Measurements from ENCODE around the gene SRSF3.

DNA sequence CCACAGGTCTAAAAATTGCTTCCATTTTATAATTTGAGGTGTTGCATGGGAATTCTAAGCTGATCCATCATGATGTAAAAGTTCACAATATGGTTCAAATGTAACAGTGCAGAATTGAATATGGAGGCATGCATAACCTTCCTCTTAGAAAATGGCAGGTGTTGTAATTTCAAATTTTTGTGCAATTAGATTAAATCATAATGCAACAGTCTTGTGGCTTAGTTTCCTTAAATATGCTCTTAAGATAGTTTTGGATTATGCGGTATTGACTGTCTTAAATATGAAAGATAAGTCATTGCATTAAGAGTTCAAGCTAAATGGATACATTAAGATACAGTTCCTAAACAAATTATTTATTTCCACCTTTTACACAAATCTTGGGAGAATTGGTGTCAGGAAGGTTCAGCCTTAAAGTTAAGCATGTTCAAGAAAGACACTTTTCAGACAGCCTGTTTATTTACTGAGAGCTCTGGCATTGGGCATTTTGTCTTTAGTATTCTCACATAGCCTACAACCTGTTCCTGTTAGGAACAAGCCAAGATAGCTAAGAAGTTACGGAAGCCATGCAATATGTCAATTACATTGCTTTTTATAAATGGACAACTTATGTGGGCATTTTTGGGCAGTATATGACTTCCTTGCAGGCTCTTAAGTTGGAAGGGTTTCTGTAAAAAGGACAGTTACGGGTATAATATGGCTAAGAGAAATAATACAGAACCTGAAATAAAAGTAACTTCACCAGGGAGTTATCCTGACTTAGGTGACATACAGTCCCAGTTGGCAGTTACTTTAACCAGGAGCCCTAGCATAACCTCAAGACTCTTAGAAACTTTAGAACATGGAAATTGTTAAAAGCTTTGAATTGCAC is 9.3 kb downstream of the SRSF3 start:
- TF ChIP-seq POLR2AphosphoS5 (IDR thresholded peaks at IDR 0.05) = no peak
- TF ChIP-seq, protein P1, sequence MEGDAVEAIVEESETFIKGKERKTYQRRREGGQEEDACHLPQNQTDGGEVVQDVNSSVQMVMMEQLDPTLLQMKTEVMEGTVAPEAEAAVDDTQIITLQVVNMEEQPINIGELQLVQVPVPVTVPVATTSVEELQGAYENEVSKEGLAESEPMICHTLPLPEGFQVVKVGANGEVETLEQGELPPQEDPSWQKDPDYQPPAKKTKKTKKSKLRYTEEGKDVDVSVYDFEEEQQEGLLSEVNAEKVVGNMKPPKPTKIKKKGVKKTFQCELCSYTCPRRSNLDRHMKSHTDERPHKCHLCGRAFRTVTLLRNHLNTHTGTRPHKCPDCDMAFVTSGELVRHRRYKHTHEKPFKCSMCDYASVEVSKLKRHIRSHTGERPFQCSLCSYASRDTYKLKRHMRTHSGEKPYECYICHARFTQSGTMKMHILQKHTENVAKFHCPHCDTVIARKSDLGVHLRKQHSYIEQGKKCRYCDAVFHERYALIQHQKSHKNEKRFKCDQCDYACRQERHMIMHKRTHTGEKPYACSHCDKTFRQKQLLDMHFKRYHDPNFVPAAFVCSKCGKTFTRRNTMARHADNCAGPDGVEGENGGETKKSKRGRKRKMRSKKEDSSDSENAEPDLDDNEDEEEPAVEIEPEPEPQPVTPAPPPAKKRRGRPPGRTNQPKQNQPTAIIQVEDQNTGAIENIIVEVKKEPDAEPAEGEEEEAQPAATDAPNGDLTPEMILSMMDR (IDR thresholded peaks at IDR 0.05) = no peak
- no peak for TF ChIP-seq POLR2A (IDR thresholded peaks at IDR 0.05)
- TF ChIP-seq EP300 (IDR thresholded peaks at IDR 0.05) = no peak

Measured in sigmoid colon (tissue), 4 donors.